ENCODE data around the gene CCDC9. TPM values are rescaled to one million over a fixed set of nuclear protein-coding genes. Genes with fewer than 3 reads are reported as not detected.

CCDC9 gene
- total and polyA plus RNA-seq, 2 of the 13 experiments (the other 11 are each of a cell fraction or from before 2014, with no cell fraction given) = 2.9 to 6.3 TPM

- no peak for TF ChIP-seq ZNF367 (CRISPR knock-in tag; IDR thresholded peaks at IDR 0.05; ENCODE audit: borderline replicate concordance)
- TF ChIP-seq RXRB (CRISPR knock-in tag; IDR thresholded peaks at IDR 0.05; ENCODE audit: borderline replicate concordance) = peak; percentile 73
- TF ChIP-seq RBFOX2 (IDR thresholded peaks at IDR 0.05; ENCODE audit: low read depth, low read length) = peak; percentile 76
- TF ChIP-seq GPN1 (CRISPR knock-in tag; IDR thresholded peaks at IDR 0.05; ENCODE audit: borderline replicate concordance) = no peak
- peak; percentile 75 for TF ChIP-seq SKI (IDR thresholded peaks at IDR 0.05; ENCODE audit: partially characterized antibody)
- TF ChIP-seq ZFX (CRISPR knock-in tag; IDR thresholded peaks at IDR 0.05; ENCODE audit: low read depth) = peak; percentile 80
- TF ChIP-seq NR2F2 (IDR thresholded peaks at IDR 0.05; ENCODE audit: borderline replicate concordance, low read depth) = no peak; the same call in 1 of the 2 replicates
- TF ChIP-seq ZEB1 (IDR thresholded peaks at IDR 0.05; ENCODE audit: insufficient replicate concordance, low read depth) = no peak
- TF ChIP-seq ZNF205 (CRISPR knock-in tag; IDR thresholded peaks at IDR 0.05) = peak; percentile 91
- peak; percentile 69; the same call in 1 of the 2 replicates for TF ChIP-seq ZBTB33 (CRISPR knock-in tag; IDR thresholded peaks at IDR 0.05)
- TF ChIP-seq PPARG (CRISPR knock-in tag; conservative IDR thresholded peaks at IDR 0.05) = no peak; the same call in 1 of the 2 replicates
- peak; percentile 98 for TF ChIP-seq ATF2 (CRISPR knock-in tag; IDR thresholded peaks at IDR 0.05)
- no peak for TF ChIP-seq ZNF775 (CRISPR knock-in tag; IDR thresholded peaks at IDR 0.05; ENCODE audit: borderline replicate concordance)
- no peak for TF ChIP-seq ZBTB3 (CRISPR knock-in tag; IDR thresholded peaks at IDR 0.05; ENCODE audit: borderline replicate concordance, low read depth)
- peak; percentile 82; the same call in 1 of the 2 replicates for TF ChIP-seq ZNF580 (CRISPR knock-in tag; IDR thresholded peaks at IDR 0.05; ENCODE audit: borderline replicate concordance, low read depth)
- TF ChIP-seq HDAC1 (CRISPR knock-in tag; IDR thresholded peaks at IDR 0.05) = peak; percentile 95
- no peak for TF ChIP-seq KLF13 (CRISPR knock-in tag; IDR thresholded peaks at IDR 0.05)
- TF ChIP-seq SMARCE1 (IDR thresholded peaks at IDR 0.05; ENCODE audit: borderline replicate concordance) = no peak
- TF ChIP-seq CSRNP1 (CRISPR knock-in tag; IDR thresholded peaks at IDR 0.05) = 0 out of 2 replicates have a peak, but pooled peaks have one; percentile 59
- peak; percentile 83; the same call in 1 of the 2 replicates for TF ChIP-seq ARNT2 (CRISPR knock-in tag; IDR thresholded peaks at IDR 0.05; ENCODE audit: low read depth)
- peak; percentile 67; the same call in 1 of the 2 replicates for TF ChIP-seq DNMT3B (CRISPR knock-in tag; conservative IDR thresholded peaks at IDR 0.05)
- peak; percentile 96 for TF ChIP-seq HIVEP1 (CRISPR knock-in tag; IDR thresholded peaks at IDR 0.05)
Measured at GRCh38 chr19:47243776-47244547, 12.4 kb upstream of the CCDC9 start (continued).
